AG04450 (cell line): ENCODE data around the gene SLX9. TPM values are rescaled to one million over a fixed set of nuclear protein-coding genes. Genes with fewer than 3 reads are reported as not detected.

Experiments
- CTCF ChIA-PET: fragments of 300-600, 350-600 bp; formaldehyde crosslinking; extraction: SDS; loops from one replicate; lab custom pipeline; 2022; ENCODE audit warnings: antibody characterized with exemption, inconsistent platforms; lab: Charles Lee
- POLR2A ChIA-PET: fragments of 350-600 bp; formaldehyde crosslinking; extraction: SDS; loops from one replicate; lab custom pipeline; 2021; ENCODE audit warnings: antibody characterized with exemption, inconsistent platforms; lab: Yijun Ruan, JAX
- DNase-seq: peaks from one replicate; pipeline ENCODE4 v3.0.0-alpha.2; 2011; ENCODE audit warnings: low read depth, low spot score
- H3K27ac ChIP-seq: one replicate; pipeline ENCODE4 v1.5.1; 2012; ENCODE audit warnings: low read depth, low read length, control low read depth
- H3K27me3 ChIP-seq: one replicate; pipeline ENCODE4 v1.6.0; 2012; ENCODE audit warnings: low read length; ENCODE audit not compliant: control insufficient read depth, insufficient read depth
- H3K4me3 ChIP-seq: 2 replicates; pipeline ENCODE4 v1.5.1; 2011; ENCODE audit warnings: mild to moderate bottlenecking, low read depth, low read length, control low read depth
- H3K9me3 ChIP-seq: 2 replicates; pipeline ENCODE4 v1.5.1; 2012; ENCODE audit warnings: low read length; ENCODE audit not compliant: control insufficient read depth, insufficient read depth
- polyA plus RNA-seq: library from polyadenylated mRNA; depleted of rRNA; stranded (reverse); fragments of >200 nt; gene quantifications from 2 replicates; pipeline ENCODE4 v1.2.3, GENCODE V29; 2011
- TF ChIP-seq, protein P1 (sequence below): IDR thresholded peaks from 2 replicates; pipeline ENCODE4 v1.5.1; 2011; ENCODE audit warnings: low read depth, low read length, control low read depth, inconsistent platforms

Gene SLX9
- polyA plus RNA-seq, 1 experiment = 11.4 TPM

- peaks cover 21% of the 10 kb centered on the region for H3K27me3 ChIP-seq
- POLR2A ChIA-PET = no interaction called here
These were observed 45.9 kb downstream of the SLX9 start for GRCh38 chr21:44985441-44986401.

GRCh38 chr21:44986471-44987291 lies 46.9 kb downstream of the SLX9 start:
- Histone ChIP-seq H3K27ac (no peak overlapping the region), H3K27me3 (peaks cover 24% of the 10 kb centered on the region), H3K9me3 (peaks cover 11% of the 10 kb centered on the region; the same call in 1 of the 2 replicates), H3K4me3 (no peak overlapping the region)
- POLR2A ChIA-PET = no interaction called here
- TF ChIP-seq, protein P1, sequence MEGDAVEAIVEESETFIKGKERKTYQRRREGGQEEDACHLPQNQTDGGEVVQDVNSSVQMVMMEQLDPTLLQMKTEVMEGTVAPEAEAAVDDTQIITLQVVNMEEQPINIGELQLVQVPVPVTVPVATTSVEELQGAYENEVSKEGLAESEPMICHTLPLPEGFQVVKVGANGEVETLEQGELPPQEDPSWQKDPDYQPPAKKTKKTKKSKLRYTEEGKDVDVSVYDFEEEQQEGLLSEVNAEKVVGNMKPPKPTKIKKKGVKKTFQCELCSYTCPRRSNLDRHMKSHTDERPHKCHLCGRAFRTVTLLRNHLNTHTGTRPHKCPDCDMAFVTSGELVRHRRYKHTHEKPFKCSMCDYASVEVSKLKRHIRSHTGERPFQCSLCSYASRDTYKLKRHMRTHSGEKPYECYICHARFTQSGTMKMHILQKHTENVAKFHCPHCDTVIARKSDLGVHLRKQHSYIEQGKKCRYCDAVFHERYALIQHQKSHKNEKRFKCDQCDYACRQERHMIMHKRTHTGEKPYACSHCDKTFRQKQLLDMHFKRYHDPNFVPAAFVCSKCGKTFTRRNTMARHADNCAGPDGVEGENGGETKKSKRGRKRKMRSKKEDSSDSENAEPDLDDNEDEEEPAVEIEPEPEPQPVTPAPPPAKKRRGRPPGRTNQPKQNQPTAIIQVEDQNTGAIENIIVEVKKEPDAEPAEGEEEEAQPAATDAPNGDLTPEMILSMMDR = no peak
- DNase-seq = no peak
- CTCF ChIA-PET = no interaction called here

More at GRCh38 chr21:44985441-44986401, 45.9 kb downstream of the SLX9 start:
- Histone ChIP-seq H3K4me3 (no peak overlapping the region), H3K27ac (no peak overlapping the region), H3K9me3 (peaks cover 8% of the 10 kb centered on the region; the same call in 1 of the 2 replicates)
- TF ChIP-seq, protein P1 = no peak
- CTCF ChIA-PET = no interaction called here
- no peak for DNase-seq

DNA sequence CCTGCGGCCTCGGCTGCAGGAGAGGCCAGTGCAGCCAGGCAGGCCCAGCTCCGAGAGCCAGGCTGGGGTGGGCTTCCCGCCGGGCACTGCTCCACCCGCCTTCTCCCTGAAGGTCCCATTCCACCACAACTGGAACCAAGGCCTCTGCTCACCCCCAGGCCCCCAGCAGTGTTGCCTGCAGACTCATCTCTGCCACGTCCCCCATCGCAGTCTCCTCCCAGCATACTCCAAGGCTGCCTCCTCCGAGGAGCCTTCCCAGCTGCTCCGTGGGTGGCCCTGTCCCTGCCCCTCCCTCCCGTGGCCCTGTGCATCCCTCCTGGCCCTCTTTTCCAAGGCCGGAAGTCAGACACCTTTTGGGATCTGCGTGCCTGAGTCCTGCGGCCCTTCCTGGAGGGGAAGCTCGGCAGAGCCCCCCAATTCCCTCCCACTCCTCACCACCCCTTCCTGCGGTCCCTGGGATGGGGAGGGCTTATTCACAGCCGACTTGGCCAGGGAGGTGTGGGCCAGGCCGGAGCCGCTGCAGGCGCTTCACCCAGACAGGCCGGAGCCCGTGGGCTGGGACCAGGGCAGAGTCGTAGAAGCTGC lies 47.6 kb downstream of the SLX9 start:
- TF ChIP-seq, protein P1 = no peak
- POLR2A ChIA-PET = no interaction called here
- DNase-seq = no peak

DNA sequence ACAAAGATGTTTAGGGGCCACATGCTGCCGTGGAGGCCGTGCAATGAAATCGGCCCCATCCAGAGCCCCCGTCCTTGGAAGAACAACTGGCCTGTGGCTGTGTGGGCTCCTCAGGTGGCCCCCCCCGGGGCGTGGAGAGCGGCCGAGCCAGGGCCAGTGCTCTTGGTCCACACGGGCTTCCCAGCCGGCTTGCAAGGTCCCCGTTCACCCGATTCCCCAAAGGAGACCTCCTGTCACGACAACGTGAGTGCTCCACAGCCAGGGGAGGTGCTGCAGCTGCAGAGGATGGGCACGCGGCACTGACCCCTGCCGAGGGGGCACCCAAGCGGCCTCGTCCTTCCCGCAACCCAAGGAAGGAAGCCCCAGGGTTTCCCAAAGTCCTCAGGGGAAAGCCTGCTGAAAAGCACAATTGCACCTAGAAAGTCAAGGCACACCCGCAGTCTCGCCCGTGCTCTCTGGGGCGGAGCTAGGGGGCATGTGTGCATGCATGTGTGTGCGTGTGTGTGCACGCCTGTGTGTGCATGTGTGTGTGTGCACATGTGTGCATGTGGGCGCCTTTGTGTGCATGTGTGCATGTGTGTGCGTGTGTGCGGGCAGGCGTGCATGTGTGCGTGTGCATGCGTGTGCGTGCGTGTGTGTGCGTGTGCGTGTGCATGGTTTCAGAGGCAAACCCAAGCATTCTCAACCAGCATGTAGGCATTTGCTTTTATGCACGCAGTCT lies 48.2 kb downstream of the SLX9 start:
- ChIA-PET CTCF (no interaction called here), POLR2A (no interaction called here)
- DNase-seq = no peak
- no peak overlapping the region for H3K4me3 ChIP-seq
- TF ChIP-seq, protein P1 = no peak
- peaks cover 11% of the 10 kb centered on the region; the same call in 1 of the 2 replicates for H3K9me3 ChIP-seq
- H3K27ac ChIP-seq = no peak overlapping the region
- peaks cover 25% of the 10 kb centered on the region for H3K27me3 ChIP-seq

More for the DNA sequence above, 47.6 kb downstream of the SLX9 start:
- no peak overlapping the region for H3K27ac ChIP-seq
- peaks cover 24% of the 10 kb centered on the region for H3K27me3 ChIP-seq
- H3K4me3 ChIP-seq = no peak overlapping the region
- CTCF ChIA-PET = no interaction called here
- H3K9me3 ChIP-seq = peaks cover 11% of the 10 kb centered on the region; the same call in 1 of the 2 replicates
